K562 (cell line): Measurements from ENCODE around the gene TRAPPC2L. TPM values are rescaled to one million over a fixed set of nuclear protein-coding genes. Genes with fewer than 3 reads are reported as not detected.

ENCODE experiments used
- CTBP1 ChIP-seq: fragments of 450-650 bp; IDR thresholded peaks from 2 replicates; pipeline ENCODE4 v1.6.1; 2016; ENCODE audit warnings: borderline replicate concordance
- ELF1 ChIP-seq: fragments of 200-800 bp; sonication (Bioruptor generic); IDR thresholded peaks from 2 replicates; pipeline ENCODE4 v1.6.1; 2016; ENCODE audit warnings: missing genetic modification characterization, missing compliant biosample characterization
- GATAD2A ChIP-seq: fragments of 450-650 bp; IDR thresholded peaks from 2 replicates; pipeline ENCODE4 v1.6.1; 2017
- L3MBTL2 ChIP-seq: fragments of 450-650 bp; IDR thresholded peaks from 2 replicates; pipeline ENCODE4 v1.6.1; 2016; ENCODE audit warnings: mild to moderate bottlenecking, moderate library complexity
- LARP7 ChIP-seq: fragments of 450-650 bp; IDR thresholded peaks from 2 replicates; pipeline ENCODE4 v1.6.1; 2016
- MED1 ChIP-seq: sonication (generic); formaldehyde crosslinking; IDR thresholded peaks from 2 replicates; pipeline ENCODE4 v1.8.1; 2023; ENCODE audit warnings: missing genetic modification reagents, borderline replicate concordance
- MEIS2 ChIP-seq: fragments of 450-650 bp; IDR thresholded peaks from 2 replicates; pipeline ENCODE4 v1.6.1; 2014; ENCODE audit warnings: mild to moderate bottlenecking; ENCODE audit not compliant: partially characterized antibody
- PHTF2 ChIP-seq: fragments of 250-450 bp; sonication (Bioruptor Pico); IDR thresholded peaks from 2 replicates; pipeline ENCODE4 v1.5.0; 2021; ENCODE audit warnings: mild to moderate bottlenecking
- SETDB1 ChIP-seq: IDR thresholded peaks from one replicate; pipeline ENCODE4 v1.6.1; 2012; ENCODE audit warnings: low read length, control low read depth, inconsistent platforms
- SIN3B ChIP-seq: fragments of 450-650 bp; IDR thresholded peaks from 2 replicates; pipeline ENCODE4 v1.6.1; 2017; ENCODE audit warnings: low read depth, mild to moderate bottlenecking, moderate library complexity
- ZNF143 ChIP-seq: sonication (generic); formaldehyde crosslinking; IDR thresholded peaks from 2 replicates; pipeline ENCODE4 v1.9.0; 2022; ENCODE audit warnings: mild to moderate bottlenecking, missing genetic modification reagents
- ZNF232 ChIP-seq: sonication (generic); formaldehyde crosslinking; IDR thresholded peaks from 2 replicates; pipeline ENCODE4 v1.8.0; 2022; ENCODE audit warnings: mild to moderate bottlenecking, missing genetic modification reagents
- ZNF347 ChIP-seq: fragments of 450-650 bp; formaldehyde crosslinking; IDR thresholded peaks from 2 replicates; pipeline ENCODE4 v1.4.0; 2020; ENCODE audit warnings: low read depth, mild to moderate bottlenecking, moderate library complexity
- polyA plus RNA-seq, 8 experiments: library from polyadenylated mRNA; depleted of rRNA in 4 of 8; stranded (reverse) in 5 of 8; unstranded in 3 of 8; fragments of >200 nt; fragmentation: Nextera tagmentation in 2 of 8; fragmentation: Illumina TruSeq in 1 of 8; extraction: Ambion mirVana in 2 of 8; extraction: Trizol in 1 of 8; gene quantifications; 2 replicates each; pipeline versions ENCODE4 v1.2.1 to v1.2.3, GENCODE V29; 2011 to 2014; ENCODE audit warnings: inconsistent platforms in 1 of 8, missing spikeins in 1 of 8
- total RNA-seq, 7 experiments: library from RNA; depleted of rRNA in 6 of 7; stranded (reverse); fragments of >200 nt in 6 of 7; fragmentation: Illumina TruSeq in 2 of 7; extraction: Trizol in 2 of 7; gene quantifications; 2 replicates each; pipeline versions ENCODE4 v1.2.1 to v1.2.3, GENCODE V29; 2011 to 2021; ENCODE audit warnings: low replicate concordance in 1 of 7
- TF ChIP-seq, protein P1 (sequence below): fragments of 450-650 bp; conservative IDR thresholded peaks from 2 replicates; pipeline ENCODE4 v1.6.1; 2016; ENCODE audit warnings: missing genetic modification characterization, low read depth, mild to moderate bottlenecking, missing compliant biosample characterization, moderate library complexity
- TF ChIP-seq, protein P2 (sequence below): fragments of 150-350 bp; conservative IDR thresholded peaks from 2 replicates; pipeline ENCODE4 v1.6.1; 2014; ENCODE audit warnings: low read length
- TF ChIP-seq, protein P3 (sequence below): fragments of 250-450 bp; sonication (Bioruptor Pico); IDR thresholded peaks from 2 replicates; pipeline ENCODE4 v1.5.0; 2020; ENCODE audit warnings: mild to moderate bottlenecking
- TF ChIP-seq, protein P4 (sequence below): fragments of 450-650 bp; IDR thresholded peaks from 2 replicates; pipeline ENCODE4 v1.6.1; 2018; ENCODE audit not compliant: partially characterized antibody
- TF ChIP-seq, protein P5 (sequence below): fragments of 450-650 bp; IDR thresholded peaks from 2 replicates; pipeline ENCODE4 v1.6.1; 2018; ENCODE audit warnings: mild to moderate bottlenecking, low read depth; ENCODE audit not compliant: partially characterized antibody

Gene TRAPPC2L
- total and polyA plus RNA-seq, 9 of the 15 experiments (the other 6 are each of a cell fraction or from before 2014, with no cell fraction given) = 60.4 to 398 (median 97.5) TPM

DNA sequence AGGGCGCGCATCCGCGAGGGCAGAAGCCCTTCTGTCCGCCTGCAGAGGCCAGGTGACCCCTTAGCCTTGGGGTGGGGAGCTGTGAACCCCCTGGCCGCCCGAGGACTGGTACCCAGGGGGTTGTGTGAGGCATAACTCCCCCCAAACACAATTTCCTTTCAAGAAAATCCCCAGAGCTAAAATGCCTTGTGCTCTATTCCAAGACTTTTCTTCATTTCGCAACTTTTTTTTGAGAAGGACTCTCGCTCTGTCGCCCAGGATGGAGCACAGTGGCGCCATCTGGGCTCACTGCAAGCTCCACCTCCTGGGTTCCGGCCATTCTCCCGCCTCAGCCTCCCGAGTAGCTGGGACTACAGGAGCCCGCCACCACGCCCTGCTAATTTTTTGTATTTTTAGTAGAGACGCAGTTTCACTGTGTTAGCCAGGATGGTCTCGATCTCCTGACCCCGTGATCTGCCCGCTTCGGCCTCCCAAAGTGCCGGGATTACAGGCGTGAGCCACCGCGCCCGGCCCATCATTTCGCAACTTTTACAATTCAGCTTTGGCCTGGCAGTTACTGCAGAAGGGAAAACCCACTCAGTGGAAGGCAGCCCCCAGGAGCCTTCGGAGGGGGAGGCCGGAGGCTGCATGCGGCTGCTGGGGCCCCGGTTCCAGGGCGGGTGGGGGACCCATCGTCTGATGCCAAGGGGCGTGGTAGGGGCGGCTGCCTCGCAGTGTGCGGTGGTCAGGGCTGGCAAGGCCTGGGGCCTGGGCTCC lies 44.2 kb upstream of the TRAPPC2L start (continued):
- TF ChIP-seq ZNF143 (no peak), MEIS2 (no peak), MED1 (CRISPR knock-in tag) (no peak), ELF1 (tag) (no peak), PHTF2 (CRISPR knock-in tag) (no peak), SETDB1 (no peak), SIN3B (no peak), ZNF347 (CRISPR knock-in tag) (no peak), L3MBTL2 (peak; percentile 87), LARP7 (no peak), GATAD2A (no peak; the same call in 1 of the 2 replicates), ZNF232 (CRISPR knock-in tag) (no peak), CTBP1 (no peak; the same call in 1 of the 2 replicates)
- TF ChIP-seq, protein P1, sequence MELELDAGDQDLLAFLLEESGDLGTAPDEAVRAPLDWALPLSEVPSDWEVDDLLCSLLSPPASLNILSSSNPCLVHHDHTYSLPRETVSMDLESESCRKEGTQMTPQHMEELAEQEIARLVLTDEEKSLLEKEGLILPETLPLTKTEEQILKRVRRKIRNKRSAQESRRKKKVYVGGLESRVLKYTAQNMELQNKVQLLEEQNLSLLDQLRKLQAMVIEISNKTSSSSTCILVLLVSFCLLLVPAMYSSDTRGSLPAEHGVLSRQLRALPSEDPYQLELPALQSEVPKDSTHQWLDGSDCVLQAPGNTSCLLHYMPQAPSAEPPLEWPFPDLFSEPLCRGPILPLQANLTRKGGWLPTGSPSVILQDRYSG (tag) = no peak
- TF ChIP-seq, protein P2, sequence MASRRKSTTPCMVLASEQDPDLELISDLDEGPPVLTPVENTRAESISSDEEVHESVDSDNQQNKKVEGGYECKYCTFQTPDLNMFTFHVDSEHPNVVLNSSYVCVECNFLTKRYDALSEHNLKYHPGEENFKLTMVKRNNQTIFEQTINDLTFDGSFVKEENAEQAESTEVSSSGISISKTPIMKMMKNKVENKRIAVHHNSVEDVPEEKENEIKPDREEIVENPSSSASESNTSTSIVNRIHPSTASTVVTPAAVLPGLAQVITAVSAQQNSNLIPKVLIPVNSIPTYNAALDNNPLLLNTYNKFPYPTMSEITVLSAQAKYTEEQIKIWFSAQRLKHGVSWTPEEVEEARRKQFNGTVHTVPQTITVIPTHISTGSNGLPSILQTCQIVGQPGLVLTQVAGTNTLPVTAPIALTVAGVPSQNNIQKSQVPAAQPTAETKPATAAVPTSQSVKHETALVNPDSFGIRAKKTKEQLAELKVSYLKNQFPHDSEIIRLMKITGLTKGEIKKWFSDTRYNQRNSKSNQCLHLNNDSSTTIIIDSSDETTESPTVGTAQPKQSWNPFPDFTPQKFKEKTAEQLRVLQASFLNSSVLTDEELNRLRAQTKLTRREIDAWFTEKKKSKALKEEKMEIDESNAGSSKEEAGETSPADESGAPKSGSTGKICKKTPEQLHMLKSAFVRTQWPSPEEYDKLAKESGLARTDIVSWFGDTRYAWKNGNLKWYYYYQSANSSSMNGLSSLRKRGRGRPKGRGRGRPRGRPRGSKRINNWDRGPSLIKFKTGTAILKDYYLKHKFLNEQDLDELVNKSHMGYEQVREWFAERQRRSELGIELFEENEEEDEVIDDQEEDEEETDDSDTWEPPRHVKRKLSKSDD = no peak
- TF ChIP-seq, protein P3, sequence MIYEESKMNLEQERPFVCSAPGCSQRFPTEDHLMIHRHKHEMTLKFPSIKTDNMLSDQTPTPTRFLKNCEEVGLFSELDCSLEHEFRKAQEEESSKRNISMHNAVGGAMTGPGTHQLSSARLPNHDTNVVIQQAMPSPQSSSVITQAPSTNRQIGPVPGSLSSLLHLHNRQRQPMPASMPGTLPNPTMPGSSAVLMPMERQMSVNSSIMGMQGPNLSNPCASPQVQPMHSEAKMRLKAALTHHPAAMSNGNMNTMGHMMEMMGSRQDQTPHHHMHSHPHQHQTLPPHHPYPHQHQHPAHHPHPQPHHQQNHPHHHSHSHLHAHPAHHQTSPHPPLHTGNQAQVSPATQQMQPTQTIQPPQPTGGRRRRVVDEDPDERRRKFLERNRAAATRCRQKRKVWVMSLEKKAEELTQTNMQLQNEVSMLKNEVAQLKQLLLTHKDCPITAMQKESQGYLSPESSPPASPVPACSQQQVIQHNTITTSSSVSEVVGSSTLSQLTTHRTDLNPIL (CRISPR knock-in tag) = no peak
- TF ChIP-seq, protein P4, sequence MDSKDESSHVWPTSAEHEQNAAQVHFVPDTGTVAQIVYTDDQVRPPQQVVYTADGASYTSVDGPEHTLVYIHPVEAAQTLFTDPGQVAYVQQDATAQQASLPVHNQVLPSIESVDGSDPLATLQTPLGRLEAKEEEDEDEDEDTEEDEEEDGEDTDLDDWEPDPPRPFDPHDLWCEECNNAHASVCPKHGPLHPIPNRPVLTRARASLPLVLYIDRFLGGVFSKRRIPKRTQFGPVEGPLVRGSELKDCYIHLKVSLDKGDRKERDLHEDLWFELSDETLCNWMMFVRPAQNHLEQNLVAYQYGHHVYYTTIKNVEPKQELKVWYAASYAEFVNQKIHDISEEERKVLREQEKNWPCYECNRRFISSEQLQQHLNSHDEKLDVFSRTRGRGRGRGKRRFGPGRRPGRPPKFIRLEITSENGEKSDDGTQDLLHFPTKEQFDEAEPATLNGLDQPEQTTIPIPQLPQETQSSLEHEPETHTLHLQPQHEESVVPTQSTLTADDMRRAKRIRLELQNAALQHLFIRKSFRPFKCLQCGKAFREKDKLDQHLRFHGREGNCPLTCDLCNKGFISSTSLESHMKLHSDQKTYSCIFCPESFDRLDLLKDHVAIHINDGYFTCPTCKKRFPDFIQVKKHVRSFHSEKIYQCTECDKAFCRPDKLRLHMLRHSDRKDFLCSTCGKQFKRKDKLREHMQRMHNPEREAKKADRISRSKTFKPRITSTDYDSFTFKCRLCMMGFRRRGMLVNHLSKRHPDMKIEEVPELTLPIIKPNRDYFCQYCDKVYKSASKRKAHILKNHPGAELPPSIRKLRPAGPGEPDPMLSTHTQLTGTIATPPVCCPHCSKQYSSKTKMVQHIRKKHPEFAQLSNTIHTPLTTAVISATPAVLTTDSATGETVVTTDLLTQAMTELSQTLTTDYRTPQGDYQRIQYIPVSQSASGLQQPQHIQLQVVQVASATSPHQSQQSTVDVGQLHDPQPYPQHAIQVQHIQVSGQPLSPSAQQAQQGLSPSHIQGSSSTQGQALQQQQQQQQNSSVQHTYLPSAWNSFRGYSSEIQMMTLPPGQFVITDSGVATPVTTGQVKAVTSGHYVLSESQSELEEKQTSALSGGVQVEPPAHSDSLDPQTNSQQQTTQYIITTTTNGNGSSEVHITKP = no peak
- TF ChIP-seq, protein P5, sequence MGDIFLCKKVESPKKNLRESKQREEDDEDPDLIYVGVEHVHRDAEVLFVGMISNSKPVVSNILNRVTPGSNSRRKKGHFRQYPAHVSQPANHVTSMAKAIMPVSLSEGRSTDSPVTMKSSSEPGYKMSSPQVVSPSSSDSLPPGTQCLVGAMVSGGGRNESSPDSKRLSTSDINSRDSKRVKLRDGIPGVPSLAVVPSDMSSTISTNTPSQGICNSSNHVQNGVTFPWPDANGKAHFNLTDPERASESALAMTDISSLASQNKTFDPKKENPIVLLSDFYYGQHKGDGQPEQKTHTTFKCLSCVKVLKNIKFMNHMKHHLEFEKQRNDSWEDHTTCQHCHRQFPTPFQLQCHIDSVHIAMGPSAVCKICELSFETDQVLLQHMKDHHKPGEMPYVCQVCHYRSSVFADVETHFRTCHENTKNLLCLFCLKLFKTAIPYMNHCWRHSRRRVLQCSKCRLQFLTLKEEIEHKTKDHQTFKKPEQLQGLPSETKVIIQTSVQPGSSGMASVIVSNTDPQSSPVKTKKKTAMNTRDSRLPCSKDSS = no peak
